H9 (cell line): ENCODE results near the gene TENM4. TPM values are rescaled to one million over a fixed set of nuclear protein-coding genes. Genes with fewer than 3 reads are reported as not detected.

Source experiments
- DNase-seq: peaks from one replicate; pipeline ENCODE4 v3.0.0-alpha.2; 2017
- H2AFZ ChIP-seq: one replicate; pipeline ENCODE4 v1.6.1; 2013; ENCODE audit warnings: mild to moderate bottlenecking, low read length, control low read depth, moderate library complexity
- H2AK5ac ChIP-seq: 2 replicates; pipeline ENCODE4 v1.6.1; 2013; ENCODE audit warnings: low read length, control low read depth, mixed read lengths; ENCODE audit not compliant: insufficient read length
- H2BK120ac ChIP-seq: one replicate; pipeline ENCODE4 v1.6.1; 2013; ENCODE audit warnings: low read depth, mild to moderate bottlenecking, low read length, control low read depth, inconsistent platforms; ENCODE audit not compliant: poor library complexity, severe bottlenecking
- H2BK12ac ChIP-seq: 2 replicates; pipeline ENCODE4 v1.6.1; 2013; ENCODE audit warnings: low read length, control low read depth, mixed read lengths, low read depth; ENCODE audit not compliant: insufficient read length
- H2BK15ac ChIP-seq: 2 replicates; pipeline ENCODE4 v1.6.1; 2013; ENCODE audit warnings: low read depth, low read length, control low read depth
- H2BK20ac ChIP-seq: one replicate; pipeline ENCODE4 v1.6.1; 2013; ENCODE audit warnings: low read depth, mild to moderate bottlenecking, low read length, control low read depth, inconsistent platforms; ENCODE audit not compliant: poor library complexity, severe bottlenecking
- H2BK5ac ChIP-seq: 2 replicates; pipeline ENCODE4 v1.6.1; 2013; ENCODE audit warnings: low read length, control low read depth, mixed read lengths; ENCODE audit not compliant: insufficient read length
- H3K14ac ChIP-seq: 2 replicates; pipeline ENCODE4 v1.6.1; 2013; ENCODE audit warnings: low read length, control low read depth; ENCODE audit not compliant: insufficient read depth
- H3K18ac ChIP-seq: 2 replicates; pipeline ENCODE4 v1.6.1; 2013; ENCODE audit warnings: low read depth, mild to moderate bottlenecking, mixed read lengths, low read length, control low read depth; ENCODE audit not compliant: insufficient read length
- H3K23ac ChIP-seq: 2 replicates; pipeline ENCODE4 v1.6.1; 2013; ENCODE audit warnings: low read length, control low read depth, mixed read lengths, low read depth; ENCODE audit not compliant: insufficient read length
- H3K23me2 ChIP-seq: 2 replicates; pipeline ENCODE4 v1.6.1; 2013; ENCODE audit warnings: low read depth, mild to moderate bottlenecking, mixed read lengths, low read length, control low read depth; ENCODE audit not compliant: insufficient read length, poor library complexity, severe bottlenecking
- H3K27ac ChIP-seq: 2 replicates; pipeline ENCODE4 v1.5.1; 2013; ENCODE audit warnings: low read length, control low read depth, mixed read lengths, low read depth; ENCODE audit not compliant: insufficient read length
- H3K27me3 ChIP-seq: 2 replicates; pipeline ENCODE4 v1.6.1; 2013; ENCODE audit warnings: low read length, control low read depth, inconsistent platforms; ENCODE audit not compliant: insufficient read depth
- H3K4ac ChIP-seq: 2 replicates; pipeline ENCODE4 v1.6.1; 2013; ENCODE audit warnings: low read depth, mild to moderate bottlenecking, control low read depth, inconsistent platforms, low read length, moderate library complexity
- H3K4me1 ChIP-seq: 2 replicates; pipeline ENCODE4 v1.6.1; 2013; ENCODE audit warnings: low read length, control low read depth, inconsistent platforms; ENCODE audit not compliant: insufficient read depth
- H3K4me2 ChIP-seq: 2 replicates; pipeline ENCODE4 v1.6.1; 2013; ENCODE audit warnings: low read length, control low read depth, mixed read lengths; ENCODE audit not compliant: insufficient read length, insufficient read depth
- H3K56ac ChIP-seq: 2 replicates; pipeline ENCODE4 v1.6.1; 2013; ENCODE audit warnings: low read depth, mild to moderate bottlenecking, mixed read lengths, low read length, control low read depth; ENCODE audit not compliant: insufficient read length
- H3K79me1 ChIP-seq: 2 replicates; pipeline ENCODE4 v1.6.1; 2013; ENCODE audit warnings: low read depth, mild to moderate bottlenecking, moderate library complexity, low read length, control low read depth, inconsistent platforms; ENCODE audit not compliant: insufficient read depth, poor library complexity, severe bottlenecking
- H3K79me2 ChIP-seq: 2 replicates; pipeline ENCODE4 v1.6.1; 2013; ENCODE audit warnings: low read length, control low read depth, inconsistent platforms; ENCODE audit not compliant: insufficient read depth
- H3K9ac ChIP-seq: 2 replicates; pipeline ENCODE4 v1.6.1; 2013; ENCODE audit warnings: low read length, control low read depth, mixed read lengths; ENCODE audit not compliant: insufficient read length; ENCODE audit errors: extremely low read depth
- H3K9me3 ChIP-seq: one replicate; pipeline ENCODE4 v1.6.1; 2013; ENCODE audit warnings: low read depth, low read length, inconsistent platforms; ENCODE audit not compliant: control insufficient read depth
- H3T11ph ChIP-seq: one replicate; pipeline ENCODE4 v1.6.1; 2013; ENCODE audit warnings: mild to moderate bottlenecking, low read length, control low read depth, inconsistent platforms
- H4K20me1 ChIP-seq: one replicate; pipeline ENCODE4 v1.6.1; 2013; ENCODE audit not compliant: control insufficient read depth, insufficient read length, insufficient read depth
- H4K5ac ChIP-seq: 2 replicates; pipeline ENCODE4 v1.6.1; 2013; ENCODE audit warnings: low read depth, mild to moderate bottlenecking, mixed read lengths, low read length, control low read depth; ENCODE audit not compliant: insufficient read length
- H4K8ac ChIP-seq: replicated peaks from 2 replicates; pipeline ENCODE4 v1.6.1; 2013; ENCODE audit warnings: low read length, control low read depth, mixed read lengths, low read depth; ENCODE audit not compliant: insufficient read length
- H4K91ac ChIP-seq: 2 replicates; pipeline ENCODE4 v1.6.1; 2013; ENCODE audit warnings: low read depth, mild to moderate bottlenecking, moderate library complexity, mixed read lengths, low read length, control low read depth; ENCODE audit not compliant: insufficient read length
- H3K27ac Mint-ChIP-seq, 3 experiments: 2 replicates in 2 of 3; 3 replicates in 1 of 3; pipeline ENCODE4 v1.8.0; 2020 to 2021; ENCODE audit warnings: mixed read lengths in 3 of 3, mild to moderate bottlenecking in 1 of 3, moderate library complexity in 1 of 3
- H3K27me3 Mint-ChIP-seq: 2 replicates; pipeline ENCODE4 v1.8.0; 2021; ENCODE audit warnings: low read depth, mild to moderate bottlenecking, moderate library complexity, mixed read lengths
- H3K36me3 Mint-ChIP-seq, 3 experiments: 2 replicates in 2 of 3; 3 replicates in 1 of 3; pipeline ENCODE4 v1.8.0; 2020 to 2021; ENCODE audit warnings: low read depth in 3 of 3, mixed read lengths in 3 of 3; ENCODE audit not compliant: insufficient read depth in 1 of 3
- H3K4me1 Mint-ChIP-seq, 2 experiments: 2 replicates each; pipeline ENCODE4 v1.8.0; 2020; ENCODE audit warnings: mixed read lengths in 2 of 2
- H3K4me3 Mint-ChIP-seq, 2 experiments: 2 replicates in 1 of 2; 3 replicates in 1 of 2; pipeline ENCODE4 v1.8.0; 2020 to 2021; ENCODE audit warnings: mild to moderate bottlenecking in 2 of 2, mixed read lengths in 2 of 2, moderate library complexity in 1 of 2
- H3K9me3 Mint-ChIP-seq, 2 experiments: 2 replicates in 1 of 2; 3 replicates in 1 of 2; pipeline ENCODE4 v1.8.0; 2020; ENCODE audit warnings: mild to moderate bottlenecking in 2 of 2, mixed read lengths in 2 of 2, moderate library complexity in 1 of 2
- CTCF ChIP-seq: fragments of 200-600 bp; sonication (generic); conservative IDR thresholded peaks from 3 replicates; pipeline ENCODE4 v1.8.0; 2021; ENCODE audit warnings: antibody characterized with exemption, mild to moderate bottlenecking
- WGBS: extraction: QIAGEN DNeasy Blood & Tissue Kit; methylation state at CpG from one replicate; pipeline ENCODE4 v1.1.7; 2013; ENCODE audit warnings: missing lambda C conversion rate, low lambda C conversion rate, mixed read lengths; ENCODE audit not compliant: insufficient read length; ENCODE audit errors: extremely low coverage; 5-methylcytosine and 5-hydroxymethylcytosine counted together
- total RNA-seq: library from RNA; stranded (reverse); gene quantifications from 2 replicates; pipeline ENCODE4 v1.2.1, GENCODE V29; 2021

TENM4 gene
- total RNA-seq, 1 experiment from 2014 or later, result 4.6 TPM

- Histone ChIP-seq H4K91ac (no peak overlapping the region), H4K8ac (no peak overlapping the region), H3K14ac (no peak overlapping the region), H4K5ac (no peak overlapping the region), H3K56ac (no peak overlapping the region), H2BK15ac (no peak overlapping the region), H3K4me1 (no peaks in the 10 kb centered on the region), H3K27me3 (no peaks in the 10 kb centered on the region), H3K23me2 (no peaks in the 10 kb centered on the region), H3K4me2 (no peak overlapping the region), H3K27ac (no peak overlapping the region), H2BK120ac (no peak overlapping the region), H2AK5ac (no peak overlapping the region), H3T11ph (no peak overlapping the region), H3K18ac (no peak overlapping the region), H3K9ac (no peak overlapping the region), H4K20me1 (no peaks in the 10 kb centered on the region), H3K4ac (no peak overlapping the region), H3K9me3 (no peaks in the 10 kb centered on the region), H2BK5ac (no peak overlapping the region), H3K79me2 (no peaks in the 10 kb centered on the region), H3K23ac (no peak overlapping the region), H2BK20ac (no peak overlapping the region), H2AFZ (no peak overlapping the region), H2BK12ac (no peak overlapping the region), H3K79me1 (no peaks in the 10 kb centered on the region)
- Mint-ChIP-seq H3K36me3 (peaks cover 7 to 10% (median 8%) of the 10 kb centered on the region in 3 experiments; a peak in 6 of 7 replicates), H3K4me3 (no peak overlapping the region), H3K9me3 (peaks cover 19 to 22% of the 10 kb centered on the region in 2 experiments), H3K4me1 (no peaks in the 10 kb centered on the region), H3K27me3 (peaks cover 10% of the 10 kb centered on the region), H3K27ac (no peak overlapping the region)
- WGBS, result no CpG with 5 or more reads among the region's 5 CpGs
- TF ChIP-seq CTCF, result no peak
- no peak for DNase-seq
Observed at GRCh38 chr11:78622666-78623065, 818.2 kb downstream of the TENM4 start.
